GM21529 (cell line): ENCODE data around the gene PFKM.
A peak's percentile ranks its signal among the peaks of the same experiment; 100 is the strongest.
"Not testable (repeated sequence)": the region's sequence is repeated elsewhere in the genome, so short reads cannot be mapped to it uniquely, and the experiment has no call there.

Source experiments
- ATAC-seq: cut with Tn5 transposase; IDR thresholded peaks from one replicate; pipeline ENCODE4 v1.9.1; 2021; ENCODE audit not compliant: unreplicated experiment

Gene PFKM

GRCh38 chr12:48110691-48111311 lies 8.4 kb upstream of the PFKM start:
- no peak for ATAC-seq

GRCh38 chr12:48111312-48111693 lies 7.9 kb upstream of the PFKM start:
- ATAC-seq = not testable (repeated sequence)

DNA sequence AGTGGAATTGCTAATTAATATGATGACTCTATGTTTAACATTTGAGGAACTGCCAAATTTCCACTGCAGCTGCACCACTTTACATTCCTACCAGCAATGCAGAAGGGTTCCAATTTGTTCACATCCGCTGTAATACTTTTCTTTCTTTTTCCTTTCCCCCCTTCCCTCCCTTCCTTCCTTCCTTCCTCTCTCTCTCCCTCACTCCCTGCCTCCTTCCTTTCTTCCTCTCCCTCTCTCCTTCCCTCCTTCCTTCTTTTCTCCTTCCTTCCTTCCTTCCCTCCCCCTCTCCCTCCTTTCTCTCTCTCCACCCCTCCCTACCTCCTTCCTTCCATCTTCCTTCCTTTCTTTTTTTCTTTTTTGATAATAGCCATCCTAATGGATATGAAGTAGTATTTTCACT lies 3.2 kb upstream of the PFKM start:
- no peak for ATAC-seq

DNA sequence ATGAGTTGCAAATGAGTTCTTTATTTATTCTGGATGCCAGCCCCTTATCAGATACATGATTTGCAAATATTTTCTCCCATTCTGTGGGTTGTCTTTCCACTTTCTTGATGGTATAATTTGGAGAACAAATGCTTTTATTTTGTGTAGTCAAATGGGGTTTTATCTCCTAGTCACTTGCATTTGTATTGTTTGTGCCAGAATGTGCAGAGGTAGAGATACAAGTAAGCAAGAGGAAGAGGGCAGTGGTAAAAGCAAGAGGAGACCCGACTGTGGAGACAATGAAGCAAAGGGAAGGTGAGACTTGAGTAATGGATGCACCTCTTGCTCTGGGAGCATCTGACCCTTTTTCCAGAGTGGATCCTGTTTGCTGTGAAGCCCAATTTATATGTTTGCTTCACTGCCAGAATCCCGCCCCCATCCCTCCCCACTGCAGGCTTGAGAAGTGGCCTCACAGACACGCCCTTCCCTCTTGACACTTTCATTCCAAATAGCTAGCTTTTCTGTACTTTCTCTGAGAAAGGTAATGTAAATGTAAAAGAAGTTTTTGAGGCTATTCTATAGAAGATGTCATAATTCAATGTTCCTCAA lies 786 bp upstream of the PFKM start:
- ATAC-seq = no peak

DNA sequence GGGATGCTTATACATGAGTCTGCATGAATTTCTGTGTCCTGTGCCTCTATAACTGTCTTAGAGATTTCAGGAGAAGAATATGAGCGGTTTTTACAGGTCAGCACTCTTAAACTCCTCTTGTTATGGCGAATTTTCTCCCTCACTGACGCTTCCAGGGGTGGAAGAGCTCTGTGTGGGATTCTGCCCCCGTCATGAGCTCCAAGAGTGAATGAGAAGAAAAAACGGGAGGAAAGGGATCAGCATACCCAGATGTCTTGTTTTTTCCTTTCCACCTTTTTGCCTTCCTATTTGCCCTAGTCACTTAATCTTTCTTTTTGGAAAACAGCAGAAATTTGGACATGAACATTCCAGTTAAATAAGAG lies 651 bp downstream of the PFKM start:
- ATAC-seq = peak; percentile 4

DNA sequence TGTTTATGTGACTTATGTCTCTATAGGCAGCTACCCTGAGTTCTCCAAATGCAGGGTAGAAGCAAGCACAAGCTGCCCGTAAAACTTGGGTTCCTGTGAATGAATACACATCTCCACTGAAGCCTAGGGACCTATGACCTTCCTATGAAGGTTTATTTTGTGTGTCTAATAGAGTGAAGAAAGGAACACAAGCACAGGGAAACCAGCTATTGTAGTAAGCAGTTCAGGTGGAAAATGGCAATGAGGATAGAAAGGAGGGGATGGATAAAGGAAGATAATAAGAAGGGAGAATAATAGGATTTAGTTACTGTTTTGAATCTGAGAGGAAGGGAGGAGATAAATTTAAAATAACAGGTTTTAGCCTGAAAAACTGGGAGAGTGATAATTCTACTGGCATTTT lies 2.4 kb downstream of the PFKM start:
- ATAC-seq = no peak

GRCh38 chr12:48122065-48122834 lies 3.1 kb downstream of the PFKM start:
- ATAC-seq = no peak

- no peak for ATAC-seq
Measured at GRCh38 chr12:48123169-48123568, 4.0 kb downstream of the PFKM start.

GRCh38 chr12:48125542-48125941 lies 6.4 kb downstream of the PFKM start:
- not testable (repeated sequence) for ATAC-seq

DNA sequence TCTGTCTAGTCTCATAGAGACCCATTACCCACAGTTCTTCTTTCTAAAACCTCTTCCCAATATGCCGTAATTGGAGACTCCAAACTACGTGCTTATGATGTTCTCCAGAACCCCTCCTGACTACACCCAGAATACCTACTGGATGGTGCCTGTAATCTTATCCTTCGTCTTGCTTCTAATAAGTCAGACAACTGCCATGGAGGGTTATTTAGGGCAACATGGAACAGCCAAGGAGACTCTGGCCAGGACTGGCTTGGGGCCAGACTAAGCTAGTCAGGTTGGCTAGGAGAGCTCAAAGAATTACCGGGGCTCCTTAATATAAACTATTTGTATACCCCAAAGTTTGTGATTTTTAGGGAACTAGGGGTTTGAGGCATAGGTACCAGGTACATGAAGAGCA lies 6.8 kb downstream of the PFKM start:
- ATAC-seq = no peak

DNA sequence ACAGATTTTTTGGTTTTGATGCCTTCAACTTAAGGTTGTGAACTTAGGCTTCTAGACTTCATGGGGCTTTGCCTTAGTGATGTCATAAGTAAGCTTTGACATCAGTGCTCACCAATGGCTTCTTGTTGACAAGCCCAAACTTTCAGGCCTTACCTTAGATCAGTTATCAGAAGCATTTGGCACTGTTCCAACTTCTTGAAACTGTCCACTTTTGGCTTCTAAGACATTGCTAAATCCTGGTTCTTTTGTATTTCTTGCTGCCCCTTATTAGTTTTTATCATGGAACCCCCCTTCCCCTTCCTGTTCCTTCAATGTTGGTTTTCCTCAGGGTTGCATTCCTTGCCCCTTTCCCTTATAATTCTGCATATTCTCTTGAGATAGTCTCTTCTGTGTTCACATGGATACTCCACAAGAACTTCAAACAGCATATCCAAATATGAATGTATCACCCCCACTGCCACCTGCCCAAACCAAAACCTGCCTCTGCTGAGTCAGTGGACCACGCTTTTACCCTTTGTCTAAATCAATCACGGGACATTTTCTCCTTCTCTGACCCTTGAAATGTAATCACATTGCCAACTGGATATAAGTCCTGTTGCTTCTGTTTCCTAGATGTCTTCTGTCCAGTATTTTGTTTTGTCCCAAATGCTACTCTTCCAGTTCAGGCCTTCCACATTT lies 7.9 kb downstream of the PFKM start:
- no peak for ATAC-seq

GRCh38 chr12:48128800-48129199 lies 9.6 kb downstream of the PFKM start:
- ATAC-seq = no peak

DNA sequence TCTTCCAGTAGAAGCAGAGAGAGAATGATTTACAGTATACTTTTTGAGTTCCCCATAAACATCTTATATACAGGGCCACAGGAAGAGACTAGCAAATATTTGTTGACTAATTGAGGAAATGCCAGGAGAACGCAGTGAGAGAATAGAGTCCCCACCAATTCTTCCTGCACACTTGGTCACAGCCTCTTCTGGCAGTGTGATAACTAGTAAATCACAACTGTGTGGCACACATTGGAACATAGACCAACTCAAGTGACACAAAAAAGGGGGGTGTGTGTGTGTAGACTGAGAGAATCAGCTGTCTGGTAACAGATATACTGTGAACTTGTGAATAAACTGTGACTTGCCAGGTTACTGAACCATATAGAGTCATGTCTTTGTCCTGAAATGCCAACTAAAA lies 10.2 kb downstream of the PFKM start:
- no peak for ATAC-seq

DNA sequence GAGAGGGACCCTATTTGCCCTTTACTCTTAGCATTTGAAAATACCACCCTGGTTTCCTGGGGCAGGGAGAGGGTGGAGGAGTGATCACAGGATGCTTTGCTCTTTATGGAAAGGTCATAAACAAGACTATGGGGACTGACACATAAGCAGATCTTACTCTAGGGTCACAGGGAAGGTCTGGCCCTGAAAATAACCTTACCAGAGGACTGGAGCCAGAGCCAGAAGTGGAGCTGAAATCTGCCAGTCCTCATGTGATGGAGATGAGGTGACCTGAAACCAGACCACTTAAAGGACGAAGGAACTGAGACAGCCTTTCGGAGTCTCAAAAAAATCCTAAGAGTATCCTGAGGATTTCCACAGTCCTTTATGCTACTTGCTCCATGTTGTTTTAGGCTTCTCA lies 12.4 kb downstream of the PFKM start:
- ATAC-seq = no peak

GRCh38 chr12:48132826-48133225 lies 13.7 kb downstream of the PFKM start:
- ATAC-seq = no peak

DNA sequence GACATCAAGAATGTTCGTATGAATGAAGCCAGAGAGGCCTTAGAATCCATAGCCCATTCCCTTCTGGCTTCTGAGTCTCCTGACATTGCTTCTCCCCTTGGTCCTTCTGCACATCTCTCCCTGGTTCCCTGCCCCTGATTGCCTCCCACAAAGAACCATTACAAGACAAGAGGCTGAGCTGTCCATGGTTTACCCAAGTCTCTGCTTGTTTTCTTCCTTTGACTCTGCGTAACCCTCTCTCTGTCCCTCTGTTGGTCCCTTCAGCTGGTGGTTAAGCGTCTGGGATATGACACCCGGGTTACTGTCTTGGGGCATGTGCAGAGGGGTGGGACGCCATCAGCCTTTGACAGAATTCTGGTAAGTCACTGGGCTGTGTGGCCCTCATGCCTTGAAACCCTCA lies 15.9 kb downstream of the PFKM start:
- ATAC-seq = no peak

DNA sequence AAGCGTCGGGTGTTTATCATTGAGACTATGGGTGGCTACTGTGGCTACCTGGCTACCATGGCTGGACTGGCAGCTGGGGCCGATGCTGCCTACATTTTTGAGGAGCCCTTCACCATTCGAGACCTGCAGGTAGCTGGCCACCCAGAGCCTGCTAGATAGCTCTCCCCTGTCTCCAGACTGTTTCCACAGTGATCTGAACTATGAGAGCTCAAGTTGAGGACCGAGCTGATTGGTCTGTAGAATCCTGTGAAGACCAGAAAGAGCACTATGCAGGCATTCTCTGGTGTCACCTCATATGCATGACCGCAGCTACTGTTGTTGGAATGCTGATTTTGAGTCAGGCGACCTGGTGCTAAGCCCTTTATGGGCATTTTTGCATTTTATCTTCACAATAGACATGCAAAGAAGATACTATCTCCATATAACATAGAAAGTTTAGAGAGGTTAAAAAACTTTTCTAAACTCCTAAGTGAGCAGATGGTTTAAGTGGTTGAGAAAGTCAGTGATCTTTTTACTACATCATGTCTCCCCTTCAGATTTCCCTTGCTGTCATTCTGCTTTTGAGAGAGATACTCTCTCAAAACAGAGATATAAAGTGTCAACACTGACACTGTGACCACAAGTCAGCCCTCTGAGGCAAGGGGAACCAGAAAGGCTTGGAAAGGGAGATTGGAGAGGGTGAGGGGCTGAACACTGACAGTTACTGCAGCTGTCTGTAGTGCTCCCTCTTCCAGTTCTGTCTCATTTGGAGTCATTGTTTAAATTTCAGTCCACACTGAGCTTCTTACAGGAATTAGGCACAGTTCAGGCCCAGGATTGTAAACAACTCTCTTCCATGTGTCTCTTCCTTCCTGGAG lies 23.9 kb downstream of the PFKM start:
- ATAC-seq = no peak

DNA sequence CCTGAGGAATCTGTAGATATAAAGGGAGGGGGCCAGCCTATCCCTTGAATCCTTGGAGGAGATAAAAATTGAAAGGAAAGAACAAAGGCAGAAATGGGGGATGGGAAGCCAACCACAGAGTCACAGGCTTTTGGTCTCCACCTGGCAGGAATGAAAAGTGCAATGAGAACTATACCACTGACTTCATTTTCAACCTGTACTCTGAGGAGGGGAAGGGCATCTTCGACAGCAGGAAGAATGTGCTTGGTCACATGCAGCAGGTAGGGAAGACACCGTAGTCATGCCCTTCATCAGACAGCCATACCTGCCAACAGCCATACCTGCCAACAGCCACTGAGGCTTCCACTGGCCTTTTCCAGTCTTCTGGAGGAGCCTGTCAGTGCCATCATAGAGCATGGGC lies 24.7 kb downstream of the PFKM start:
- no peak for ATAC-seq

DNA sequence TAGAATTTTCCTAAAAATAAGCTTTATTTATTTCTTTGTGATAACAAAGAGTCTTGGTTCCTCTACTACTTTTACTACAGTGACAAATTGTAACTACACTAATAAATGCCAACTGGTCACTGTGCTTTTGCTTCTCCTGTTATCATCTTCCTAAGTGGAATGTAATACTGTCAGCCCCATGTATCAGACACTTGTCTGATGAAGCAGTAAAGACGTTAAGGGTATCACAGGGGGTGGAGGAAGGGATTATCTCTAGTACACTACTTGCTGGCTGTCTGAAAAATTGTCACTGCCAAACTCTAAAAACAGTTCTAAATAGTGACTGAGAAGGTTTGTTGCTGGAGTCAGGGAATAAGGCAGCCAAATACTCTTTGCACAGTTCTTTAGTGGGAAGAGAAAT lies 26.8 kb downstream of the PFKM start:
- ATAC-seq = no peak

- no peak for ATAC-seq
Measured at GRCh38 chr12:48151103-48151771, 32.1 kb downstream of the PFKM start.

GRCh38 chr12:48155786-48156185 lies 36.6 kb downstream of the PFKM start:
- ATAC-seq = not testable (repeated sequence)
